HepG2 (cell line): ENCODE results near the gene SFT2D1. TPM values are rescaled to one million over a fixed set of nuclear protein-coding genes. Genes with fewer than 3 reads are reported as not detected.

Source experiments
- MAFG ChIP-seq: sonication (generic); formaldehyde crosslinking; IDR thresholded peaks from 2 replicates; pipeline ENCODE4 v1.5.1; 2020; ENCODE audit warnings: mild to moderate bottlenecking, missing genetic modification reagents
- MED8 ChIP-seq: sonication (generic); formaldehyde crosslinking; IDR thresholded peaks from 2 replicates; pipeline ENCODE4 v1.8.1; 2023; ENCODE audit warnings: mild to moderate bottlenecking, missing genetic modification reagents; ENCODE audit not compliant: insufficient replicate concordance
- PCBP1 ChIP-seq: fragments of 200-400 bp; formaldehyde crosslinking; IDR thresholded peaks from 2 replicates; pipeline ENCODE4 v1.6.1; 2017; ENCODE audit warnings: mild to moderate bottlenecking, low read depth, low read length, borderline replicate concordance
- TBX2 ChIP-seq: sonication (generic); formaldehyde crosslinking; IDR thresholded peaks from 2 replicates; pipeline ENCODE4 v1.5.0; 2020; ENCODE audit warnings: missing genetic modification reagents, mild to moderate bottlenecking, borderline replicate concordance
- TEAD3 ChIP-seq: optimal IDR thresholded peaks from 2 replicates; pipeline ENCODE3; 2016; ENCODE audit warnings: borderline replicate concordance
- YEATS2 ChIP-seq: sonication (generic); formaldehyde crosslinking; IDR thresholded peaks from 2 replicates; pipeline ENCODE4 v1.4.0; 2020; ENCODE audit warnings: missing genetic modification reagents, borderline replicate concordance
- ZBTB7B ChIP-seq: sonication (generic); formaldehyde crosslinking; IDR thresholded peaks from 2 replicates; pipeline ENCODE4 v1.4.0; 2020; ENCODE audit warnings: missing genetic modification reagents
- ZNF567 ChIP-seq: sonication (generic); formaldehyde crosslinking; IDR thresholded peaks from 2 replicates; pipeline ENCODE4 v1.8.1; 2023; ENCODE audit warnings: mild to moderate bottlenecking, missing genetic modification reagents, borderline replicate concordance
- ZNF788 ChIP-seq: sonication (generic); formaldehyde crosslinking; IDR thresholded peaks from 2 replicates; pipeline ENCODE4 v1.5.0; 2020; ENCODE audit warnings: mild to moderate bottlenecking, missing genetic modification reagents, borderline replicate concordance
- polyA plus RNA-seq, 8 experiments: library from polyadenylated mRNA; depleted of rRNA in 3 of 8; stranded (reverse) in 7 of 8; unstranded in 1 of 8; fragments of >200 nt; fragmentation: Illumina TruSeq in 4 of 8; extraction: Trizol in 4 of 8; gene quantifications; 2 replicates each; pipeline versions ENCODE4 v1.2.1 to v1.2.3, GENCODE V29; 2011 to 2016; ENCODE audit warnings: low read depth in 4 of 8, missing spikeins in 1 of 8, mixed read lengths in 1 of 8; ENCODE audit not compliant: insufficient read depth in 1 of 8
- total RNA-seq, 5 experiments: library from RNA; depleted of rRNA; stranded (reverse); fragments of >200 nt; fragmentation: Illumina TruSeq; extraction: Trizol; gene quantifications; 2 replicates each; pipeline ENCODE4 v1.2.3, GENCODE V29; 2016; ENCODE audit warnings: low read depth in 1 of 5
- TF ChIP-seq, protein P1 (sequence below): sonication (generic); formaldehyde crosslinking; IDR thresholded peaks from 2 replicates; pipeline ENCODE4 v1.4.0; 2020; ENCODE audit warnings: missing genetic modification reagents, borderline replicate concordance
- TF ChIP-seq, protein P2 (sequence below): IDR thresholded peaks from 2 replicates; pipeline ENCODE4 v1.4.0; 2020; ENCODE audit warnings: mild to moderate bottlenecking, missing genetic modification reagents
- TF ChIP-seq, protein P3 (sequence below): sonication (generic); formaldehyde crosslinking; IDR thresholded peaks from 2 replicates; pipeline ENCODE4 v1.5.0; 2020; ENCODE audit warnings: mild to moderate bottlenecking, missing genetic modification reagents
- TF ChIP-seq, protein P4 (sequence below): sonication (generic); formaldehyde crosslinking; IDR thresholded peaks from 2 replicates; pipeline ENCODE4 v1.5.1; 2020; ENCODE audit warnings: missing genetic modification reagents, mild to moderate bottlenecking, borderline replicate concordance
- TF ChIP-seq, protein P5 (sequence below): sonication (generic); formaldehyde crosslinking; IDR thresholded peaks from 2 replicates; pipeline ENCODE4 v1.4.0; 2020; ENCODE audit warnings: missing genetic modification reagents, borderline replicate concordance

Gene SFT2D1
- total and polyA plus RNA-seq, 2 of the 13 experiments (the other 11 are each of a cell fraction or from before 2014, with no cell fraction given) = 115 to 147 TPM

DNA sequence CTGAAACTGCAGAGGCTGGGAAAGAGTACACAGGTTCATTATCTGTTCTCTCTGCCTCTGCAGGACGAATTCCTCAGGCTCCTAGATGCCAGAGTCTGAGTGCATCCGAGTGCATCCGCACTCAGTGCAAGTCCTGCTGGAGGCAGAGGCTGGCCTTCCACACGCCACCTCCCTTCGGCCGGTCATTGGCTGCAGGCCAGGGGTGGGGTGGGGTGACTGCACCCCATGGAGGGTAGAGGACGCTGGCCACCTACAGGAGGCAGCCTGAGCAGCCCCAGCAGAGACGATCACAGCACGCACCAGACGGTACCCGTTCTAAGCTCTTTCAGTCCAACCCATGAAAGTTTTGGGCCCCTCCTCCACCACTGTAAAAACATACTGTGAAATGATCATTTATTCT lies 11.7 kb downstream of the SFT2D1 start (continued):
- TF ChIP-seq, protein P1, sequence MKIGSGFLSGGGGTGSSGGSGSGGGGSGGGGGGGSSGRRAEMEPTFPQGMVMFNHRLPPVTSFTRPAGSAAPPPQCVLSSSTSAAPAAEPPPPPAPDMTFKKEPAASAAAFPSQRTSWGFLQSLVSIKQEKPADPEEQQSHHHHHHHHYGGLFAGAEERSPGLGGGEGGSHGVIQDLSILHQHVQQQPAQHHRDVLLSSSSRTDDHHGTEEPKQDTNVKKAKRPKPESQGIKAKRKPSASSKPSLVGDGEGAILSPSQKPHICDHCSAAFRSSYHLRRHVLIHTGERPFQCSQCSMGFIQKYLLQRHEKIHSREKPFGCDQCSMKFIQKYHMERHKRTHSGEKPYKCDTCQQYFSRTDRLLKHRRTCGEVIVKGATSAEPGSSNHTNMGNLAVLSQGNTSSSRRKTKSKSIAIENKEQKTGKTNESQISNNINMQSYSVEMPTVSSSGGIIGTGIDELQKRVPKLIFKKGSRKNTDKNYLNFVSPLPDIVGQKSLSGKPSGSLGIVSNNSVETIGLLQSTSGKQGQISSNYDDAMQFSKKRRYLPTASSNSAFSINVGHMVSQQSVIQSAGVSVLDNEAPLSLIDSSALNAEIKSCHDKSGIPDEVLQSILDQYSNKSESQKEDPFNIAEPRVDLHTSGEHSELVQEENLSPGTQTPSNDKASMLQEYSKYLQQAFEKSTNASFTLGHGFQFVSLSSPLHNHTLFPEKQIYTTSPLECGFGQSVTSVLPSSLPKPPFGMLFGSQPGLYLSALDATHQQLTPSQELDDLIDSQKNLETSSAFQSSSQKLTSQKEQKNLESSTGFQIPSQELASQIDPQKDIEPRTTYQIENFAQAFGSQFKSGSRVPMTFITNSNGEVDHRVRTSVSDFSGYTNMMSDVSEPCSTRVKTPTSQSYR (CRISPR knock-in tag) = peak; percentile 71; the same call in 1 of the 2 replicates
- TF ChIP-seq ZNF567 (no peak), TBX2 (CRISPR knock-in tag) (peak; percentile 23; the same call in 1 of the 2 replicates), MAFG (CRISPR knock-in tag) (no peak), ZNF788 (CRISPR knock-in tag) (peak; percentile 61; the same call in 1 of the 2 replicates), PCBP1 (no peak), YEATS2 (0 out of 2 replicates have a peak, but pooled peaks have one; percentile 35), ZBTB7B (peak; percentile 56; the same call in 1 of the 2 replicates), TEAD3 (CRISPR knock-in tag) (peak; percentile 67), MED8 (CRISPR knock-in tag) (no peak)
- TF ChIP-seq, protein P2, sequence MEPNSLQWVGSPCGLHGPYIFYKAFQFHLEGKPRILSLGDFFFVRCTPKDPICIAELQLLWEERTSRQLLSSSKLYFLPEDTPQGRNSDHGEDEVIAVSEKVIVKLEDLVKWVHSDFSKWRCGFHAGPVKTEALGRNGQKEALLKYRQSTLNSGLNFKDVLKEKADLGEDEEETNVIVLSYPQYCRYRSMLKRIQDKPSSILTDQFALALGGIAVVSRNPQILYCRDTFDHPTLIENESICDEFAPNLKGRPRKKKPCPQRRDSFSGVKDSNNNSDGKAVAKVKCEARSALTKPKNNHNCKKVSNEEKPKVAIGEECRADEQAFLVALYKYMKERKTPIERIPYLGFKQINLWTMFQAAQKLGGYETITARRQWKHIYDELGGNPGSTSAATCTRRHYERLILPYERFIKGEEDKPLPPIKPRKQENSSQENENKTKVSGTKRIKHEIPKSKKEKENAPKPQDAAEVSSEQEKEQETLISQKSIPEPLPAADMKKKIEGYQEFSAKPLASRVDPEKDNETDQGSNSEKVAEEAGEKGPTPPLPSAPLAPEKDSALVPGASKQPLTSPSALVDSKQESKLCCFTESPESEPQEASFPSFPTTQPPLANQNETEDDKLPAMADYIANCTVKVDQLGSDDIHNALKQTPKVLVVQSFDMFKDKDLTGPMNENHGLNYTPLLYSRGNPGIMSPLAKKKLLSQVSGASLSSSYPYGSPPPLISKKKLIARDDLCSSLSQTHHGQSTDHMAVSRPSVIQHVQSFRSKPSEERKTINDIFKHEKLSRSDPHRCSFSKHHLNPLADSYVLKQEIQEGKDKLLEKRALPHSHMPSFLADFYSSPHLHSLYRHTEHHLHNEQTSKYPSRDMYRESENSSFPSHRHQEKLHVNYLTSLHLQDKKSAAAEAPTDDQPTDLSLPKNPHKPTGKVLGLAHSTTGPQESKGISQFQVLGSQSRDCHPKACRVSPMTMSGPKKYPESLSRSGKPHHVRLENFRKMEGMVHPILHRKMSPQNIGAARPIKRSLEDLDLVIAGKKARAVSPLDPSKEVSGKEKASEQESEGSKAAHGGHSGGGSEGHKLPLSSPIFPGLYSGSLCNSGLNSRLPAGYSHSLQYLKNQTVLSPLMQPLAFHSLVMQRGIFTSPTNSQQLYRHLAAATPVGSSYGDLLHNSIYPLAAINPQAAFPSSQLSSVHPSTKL (CRISPR knock-in tag) = peak; percentile 74
- TF ChIP-seq, protein P3, sequence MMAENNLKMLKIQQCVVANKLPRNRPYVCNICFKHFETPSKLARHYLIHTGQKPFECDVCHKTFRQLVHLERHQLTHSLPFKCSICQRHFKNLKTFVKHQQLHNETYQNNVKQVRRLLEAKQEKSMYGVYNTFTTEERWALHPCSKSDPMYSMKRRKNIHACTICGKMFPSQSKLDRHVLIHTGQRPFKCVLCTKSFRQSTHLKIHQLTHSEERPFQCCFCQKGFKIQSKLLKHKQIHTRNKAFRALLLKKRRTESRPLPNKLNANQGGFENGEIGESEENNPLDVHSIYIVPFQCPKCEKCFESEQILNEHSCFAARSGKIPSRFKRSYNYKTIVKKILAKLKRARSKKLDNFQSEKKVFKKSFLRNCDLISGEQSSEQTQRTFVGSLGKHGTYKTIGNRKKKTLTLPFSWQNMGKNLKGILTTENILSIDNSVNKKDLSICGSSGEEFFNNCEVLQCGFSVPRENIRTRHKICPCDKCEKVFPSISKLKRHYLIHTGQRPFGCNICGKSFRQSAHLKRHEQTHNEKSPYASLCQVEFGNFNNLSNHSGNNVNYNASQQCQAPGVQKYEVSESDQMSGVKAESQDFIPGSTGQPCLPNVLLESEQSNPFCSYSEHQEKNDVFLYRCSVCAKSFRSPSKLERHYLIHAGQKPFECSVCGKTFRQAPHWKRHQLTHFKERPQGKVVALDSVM (CRISPR knock-in tag) = peak; percentile 94
- TF ChIP-seq, protein P4, sequence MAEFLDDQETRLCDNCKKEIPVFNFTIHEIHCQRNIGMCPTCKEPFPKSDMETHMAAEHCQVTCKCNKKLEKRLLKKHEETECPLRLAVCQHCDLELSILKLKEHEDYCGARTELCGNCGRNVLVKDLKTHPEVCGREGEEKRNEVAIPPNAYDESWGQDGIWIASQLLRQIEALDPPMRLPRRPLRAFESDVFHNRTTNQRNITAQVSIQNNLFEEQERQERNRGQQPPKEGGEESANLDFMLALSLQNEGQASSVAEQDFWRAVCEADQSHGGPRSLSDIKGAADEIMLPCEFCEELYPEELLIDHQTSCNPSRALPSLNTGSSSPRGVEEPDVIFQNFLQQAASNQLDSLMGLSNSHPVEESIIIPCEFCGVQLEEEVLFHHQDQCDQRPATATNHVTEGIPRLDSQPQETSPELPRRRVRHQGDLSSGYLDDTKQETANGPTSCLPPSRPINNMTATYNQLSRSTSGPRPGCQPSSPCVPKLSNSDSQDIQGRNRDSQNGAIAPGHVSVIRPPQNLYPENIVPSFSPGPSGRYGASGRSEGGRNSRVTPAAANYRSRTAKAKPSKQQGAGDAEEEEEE = no peak
- TF ChIP-seq, protein P5, sequence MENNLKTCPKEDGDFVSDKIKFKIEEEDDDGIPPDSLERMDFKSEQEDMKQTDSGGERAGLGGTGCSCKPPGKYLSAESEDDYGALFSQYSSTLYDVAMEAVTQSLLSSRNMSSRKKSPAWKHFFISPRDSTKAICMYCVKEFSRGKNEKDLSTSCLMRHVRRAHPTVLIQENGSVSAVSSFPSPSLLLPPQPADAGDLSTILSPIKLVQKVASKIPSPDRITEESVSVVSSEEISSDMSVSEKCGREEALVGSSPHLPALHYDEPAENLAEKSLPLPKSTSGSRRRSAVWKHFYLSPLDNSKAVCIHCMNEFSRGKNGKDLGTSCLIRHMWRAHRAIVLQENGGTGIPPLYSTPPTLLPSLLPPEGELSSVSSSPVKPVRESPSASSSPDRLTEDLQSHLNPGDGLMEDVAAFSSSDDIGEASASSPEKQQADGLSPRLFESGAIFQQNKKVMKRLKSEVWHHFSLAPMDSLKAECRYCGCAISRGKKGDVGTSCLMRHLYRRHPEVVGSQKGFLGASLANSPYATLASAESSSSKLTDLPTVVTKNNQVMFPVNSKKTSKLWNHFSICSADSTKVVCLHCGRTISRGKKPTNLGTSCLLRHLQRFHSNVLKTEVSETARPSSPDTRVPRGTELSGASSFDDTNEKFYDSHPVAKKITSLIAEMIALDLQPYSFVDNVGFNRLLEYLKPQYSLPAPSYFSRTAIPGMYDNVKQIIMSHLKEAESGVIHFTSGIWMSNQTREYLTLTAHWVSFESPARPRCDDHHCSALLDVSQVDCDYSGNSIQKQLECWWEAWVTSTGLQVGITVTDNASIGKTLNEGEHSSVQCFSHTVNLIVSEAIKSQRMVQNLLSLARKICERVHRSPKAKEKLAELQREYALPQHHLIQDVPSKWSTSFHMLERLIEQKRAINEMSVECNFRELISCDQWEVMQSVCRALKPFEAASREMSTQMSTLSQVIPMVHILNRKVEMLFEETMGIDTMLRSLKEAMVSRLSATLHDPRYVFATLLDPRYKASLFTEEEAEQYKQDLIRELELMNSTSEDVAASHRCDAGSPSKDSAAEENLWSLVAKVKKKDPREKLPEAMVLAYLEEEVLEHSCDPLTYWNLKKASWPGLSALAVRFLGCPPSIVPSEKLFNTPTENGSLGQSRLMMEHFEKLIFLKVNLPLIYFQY (CRISPR knock-in tag) = no peak
